Hematopoietic multipotent progenitor cell treated with erythropoietin and hydrocortisone succinate and interleukin-3 and kit ligand, for 15 days (in vitro differentiated cells): ENCODE data around the gene ANO4.
"Not testable (repeated sequence)": the region's sequence is repeated elsewhere in the genome, so short reads cannot be mapped to it uniquely, and the experiment has no call there.

ENCODE experiments used
- DNase-seq: peaks from one replicate; pipeline ENCODE4 v3.0.0-alpha.2; 2015; ENCODE audit warnings: low spot score

ANO4 gene

GRCh38 chr12:101089271-101089670, 294.7 kb downstream of the ANO4 start:
- no peak for DNase-seq

- not testable (repeated sequence) for DNase-seq
Observed at GRCh38 chr12:101090222-101090621, 295.6 kb downstream of the ANO4 start.

- no peak for DNase-seq
Observed at GRCh38 chr12:101097829-101098580, 303.4 kb downstream of the ANO4 start.

- no peak for DNase-seq
Observed at GRCh38 chr12:101107032-101107763, 312.6 kb downstream of the ANO4 start.

- DNase-seq, result no peak
Observed at GRCh38 chr12:101108130-101108529, 313.6 kb downstream of the ANO4 start.

- no peak for DNase-seq
Observed at GRCh38 chr12:101110866-101111265, 316.3 kb downstream of the ANO4 start.

GRCh38 chr12:101111441-101111840, 316.9 kb downstream of the ANO4 start:
- DNase-seq, result no peak

- no peak for DNase-seq
Observed at GRCh38 chr12:101115326-101115725, 320.8 kb downstream of the ANO4 start.

GRCh38 chr12:101116911-101117310, 322.3 kb downstream of the ANO4 start:
- no peak for DNase-seq

GRCh38 chr12:101117842-101118241, 323.3 kb downstream of the ANO4 start:
- DNase-seq, result no peak

- no peak for DNase-seq
Observed at GRCh38 chr12:101127521-101128219, 333.1 kb downstream of the ANO4 start.

- not testable (repeated sequence) for DNase-seq
Observed at GRCh38 chr12:101145777-101146431, 351.3 kb downstream of the ANO4 start.

GRCh38 chr12:101165319-101165718, 370.7 kb downstream of the ANO4 start:
- DNase-seq, result no peak

GRCh38 chr12:101166866-101167265, 372.3 kb downstream of the ANO4 start:
- DNase-seq, result no peak

- DNase-seq, result no peak
Observed at GRCh38 chr12:101168001-101168400, 373.4 kb downstream of the ANO4 start.

- no peak for DNase-seq
Observed at GRCh38 chr12:101172316-101172715, 377.7 kb downstream of the ANO4 start.

- no peak for DNase-seq
Observed at GRCh38 chr12:101173197-101173749, 378.7 kb downstream of the ANO4 start.

- DNase-seq, result no peak
Observed at GRCh38 chr12:101174541-101174940, 380.0 kb downstream of the ANO4 start.
